Smooth muscle cell (in vitro differentiated cells): ENCODE results near the gene SLC2A3. TPM values are rescaled to one million over a fixed set of nuclear protein-coding genes. Genes with fewer than 3 reads are reported as not detected.

ENCODE experiments used
- DNase-seq: peaks from one replicate; lab custom pipeline; 2025; ENCODE audit not compliant: unreplicated experiment; lab: John Stamatoyannopoulos, UW
- H2AFZ ChIP-seq: fragments of 200-600 bp; sonication (generic); 2 replicates; pipeline ENCODE4 v1.6.0; 2016; ENCODE audit warnings: antibody characterized with exemption, low read depth, mild to moderate bottlenecking
- H3F3A ChIP-seq: fragments of 200-600 bp; sonication (generic); 2 replicates; pipeline ENCODE4 v1.6.0; 2017; ENCODE audit warnings: antibody characterized with exemption, low read depth
- H3K27ac ChIP-seq: fragments of 200-600 bp; sonication (generic); 2 replicates; pipeline ENCODE4 v1.5.1; 2016; ENCODE audit warnings: low read depth, mild to moderate bottlenecking
- H3K27me3 ChIP-seq: fragments of 200-600 bp; sonication (generic); 2 replicates; pipeline ENCODE4 v1.6.1; 2016; ENCODE audit warnings: low read depth, mild to moderate bottlenecking
- H3K36me3 ChIP-seq: fragments of 200-600 bp; sonication (generic); 2 replicates; pipeline ENCODE4 v1.5.1; 2016; ENCODE audit warnings: low read depth
- H3K4me1 ChIP-seq: fragments of 200-600 bp; sonication (generic); 2 replicates; pipeline ENCODE4 v1.5.1; 2016; ENCODE audit warnings: low read depth
- H3K4me2 ChIP-seq: fragments of 200-600 bp; sonication (generic); 2 replicates; pipeline ENCODE4 v1.6.0; 2016; ENCODE audit warnings: mild to moderate bottlenecking
- H3K4me3 ChIP-seq: fragments of 200-600 bp; sonication (generic); 2 replicates; pipeline ENCODE4 v1.5.1; 2016; ENCODE audit warnings: mild to moderate bottlenecking
- H3K79me2 ChIP-seq: fragments of 200-600 bp; sonication (generic); 2 replicates; pipeline ENCODE4 v1.6.0; 2016; ENCODE audit warnings: low read depth, mild to moderate bottlenecking
- H3K9ac ChIP-seq: fragments of 200-600 bp; sonication (generic); 2 replicates; pipeline ENCODE4 v1.6.0; 2016; ENCODE audit warnings: low read depth
- H3K9me3 ChIP-seq: fragments of 200-600 bp; sonication (generic); replicated peaks from 2 replicates; pipeline ENCODE4 v1.5.1; 2016; ENCODE audit warnings: low read depth
- H4K20me1 ChIP-seq: fragments of 200-600 bp; sonication (generic); 2 replicates; pipeline ENCODE4 v1.6.0; 2016; ENCODE audit warnings: low read depth
- WGBS: methylation state at CpG from one replicate; pipeline ENCODE4 v1.1.7; 2016; ENCODE audit warnings: low lambda C conversion rate; 5-methylcytosine and 5-hydroxymethylcytosine counted together
- polyA plus RNA-seq: library from polyadenylated mRNA; unstranded; fragments of >200 nt; fragmentation: Nextera tagmentation; extraction: Ambion mirVana; gene quantifications from 2 replicates; pipeline ENCODE4 v1.2.1, GENCODE V29; 2016
- total RNA-seq: library from RNA; depleted of rRNA; stranded (reverse); fragments of >200 nt; gene quantifications from 2 replicates; pipeline ENCODE4 v1.2.3, GENCODE V29; 2014
- TF ChIP-seq, protein P1 (sequence below): fragments of 200-600 bp; sonication (generic); IDR thresholded peaks from 2 replicates; pipeline ENCODE4 v1.5.1; 2017; ENCODE audit warnings: borderline replicate concordance, mild to moderate bottlenecking, antibody characterized with exemption; ENCODE audit not compliant: insufficient read depth, poor library complexity, severe bottlenecking

The SLC2A3 gene
- total and polyA plus RNA-seq, 2 experiments from 2014 or later = 211 to 938 TPM

DNA sequence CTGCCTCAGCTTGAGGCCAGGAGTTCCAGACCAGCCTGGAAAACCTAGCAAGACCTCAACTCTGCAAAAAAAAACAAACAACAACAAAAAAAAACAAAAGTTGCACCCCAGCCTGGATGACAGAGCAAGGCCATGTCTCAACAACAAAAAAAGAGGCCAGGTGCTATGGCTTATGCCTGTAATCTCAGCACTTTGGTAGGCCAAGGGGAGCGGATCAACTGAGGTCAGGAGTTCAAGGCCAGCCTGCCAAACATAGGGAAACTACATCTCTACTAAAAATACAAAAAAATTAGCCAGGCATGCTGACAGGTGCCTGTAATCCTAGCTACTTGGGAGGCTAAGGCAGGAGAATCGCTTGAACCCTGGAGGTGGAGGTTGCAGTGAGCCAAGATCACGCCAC is 56.7 kb downstream of the SLC2A3 start:
- WGBS = 97% methylated on average over 3 of the region's 3 CpGs

DNA sequence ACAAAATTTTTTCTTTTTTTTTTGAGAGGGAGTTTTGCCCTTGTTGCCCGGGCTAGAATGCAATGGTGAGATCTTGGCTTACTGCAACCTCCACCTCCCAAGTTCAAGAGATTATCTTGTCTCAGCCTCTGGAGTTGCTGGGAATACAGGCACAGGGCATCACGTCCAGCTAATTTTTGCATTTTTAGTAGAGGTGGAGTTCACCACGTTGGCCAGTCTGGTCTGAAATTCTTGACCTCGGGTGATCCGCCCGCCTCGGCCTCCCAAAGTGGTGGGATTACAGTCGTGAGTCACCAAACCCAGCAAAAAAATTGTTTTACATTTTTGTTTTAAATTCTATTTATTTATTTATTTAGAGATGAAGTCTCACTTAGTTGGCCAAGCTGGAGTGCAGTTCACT is 58.6 kb downstream of the SLC2A3 start:
- DNase-seq = no peak
- Histone ChIP-seq H3K27ac (no peak overlapping the region), H3K9ac (no peak overlapping the region), H3K79me2 (no peaks in the 10 kb centered on the region), H3K4me1 (no peaks in the 10 kb centered on the region), H3K9me3 (no peaks in the 10 kb centered on the region), H3K4me2 (no peak overlapping the region), H4K20me1 (no peaks in the 10 kb centered on the region), H3F3A (no peaks in the 10 kb centered on the region), H2AFZ (no peak overlapping the region), H3K4me3 (no peak overlapping the region), H3K36me3 (no peaks in the 10 kb centered on the region), H3K27me3 (no peaks in the 10 kb centered on the region)
- TF ChIP-seq, protein P1, sequence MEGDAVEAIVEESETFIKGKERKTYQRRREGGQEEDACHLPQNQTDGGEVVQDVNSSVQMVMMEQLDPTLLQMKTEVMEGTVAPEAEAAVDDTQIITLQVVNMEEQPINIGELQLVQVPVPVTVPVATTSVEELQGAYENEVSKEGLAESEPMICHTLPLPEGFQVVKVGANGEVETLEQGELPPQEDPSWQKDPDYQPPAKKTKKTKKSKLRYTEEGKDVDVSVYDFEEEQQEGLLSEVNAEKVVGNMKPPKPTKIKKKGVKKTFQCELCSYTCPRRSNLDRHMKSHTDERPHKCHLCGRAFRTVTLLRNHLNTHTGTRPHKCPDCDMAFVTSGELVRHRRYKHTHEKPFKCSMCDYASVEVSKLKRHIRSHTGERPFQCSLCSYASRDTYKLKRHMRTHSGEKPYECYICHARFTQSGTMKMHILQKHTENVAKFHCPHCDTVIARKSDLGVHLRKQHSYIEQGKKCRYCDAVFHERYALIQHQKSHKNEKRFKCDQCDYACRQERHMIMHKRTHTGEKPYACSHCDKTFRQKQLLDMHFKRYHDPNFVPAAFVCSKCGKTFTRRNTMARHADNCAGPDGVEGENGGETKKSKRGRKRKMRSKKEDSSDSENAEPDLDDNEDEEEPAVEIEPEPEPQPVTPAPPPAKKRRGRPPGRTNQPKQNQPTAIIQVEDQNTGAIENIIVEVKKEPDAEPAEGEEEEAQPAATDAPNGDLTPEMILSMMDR = no peak
- 73% methylated on average over 8 of the region's 8 CpGs for WGBS

More for the DNA sequence above, 56.7 kb downstream of the SLC2A3 start:
- no peaks in the 10 kb centered on the region for H3F3A ChIP-seq
- H3K9me3 ChIP-seq = no peaks in the 10 kb centered on the region
- no peaks in the 10 kb centered on the region for H3K4me1 ChIP-seq
- H3K36me3 ChIP-seq = no peaks in the 10 kb centered on the region
- H3K9ac ChIP-seq = no peak overlapping the region
- H4K20me1 ChIP-seq = no peaks in the 10 kb centered on the region
- no peak overlapping the region for H2AFZ ChIP-seq
- no peak overlapping the region for H3K4me3 ChIP-seq
- DNase-seq = no peak
- H3K79me2 ChIP-seq = no peaks in the 10 kb centered on the region
- H3K27me3 ChIP-seq = no peaks in the 10 kb centered on the region
- no peak overlapping the region for H3K27ac ChIP-seq
- TF ChIP-seq, protein P1 = no peak
- H3K4me2 ChIP-seq = no peak overlapping the region

DNA sequence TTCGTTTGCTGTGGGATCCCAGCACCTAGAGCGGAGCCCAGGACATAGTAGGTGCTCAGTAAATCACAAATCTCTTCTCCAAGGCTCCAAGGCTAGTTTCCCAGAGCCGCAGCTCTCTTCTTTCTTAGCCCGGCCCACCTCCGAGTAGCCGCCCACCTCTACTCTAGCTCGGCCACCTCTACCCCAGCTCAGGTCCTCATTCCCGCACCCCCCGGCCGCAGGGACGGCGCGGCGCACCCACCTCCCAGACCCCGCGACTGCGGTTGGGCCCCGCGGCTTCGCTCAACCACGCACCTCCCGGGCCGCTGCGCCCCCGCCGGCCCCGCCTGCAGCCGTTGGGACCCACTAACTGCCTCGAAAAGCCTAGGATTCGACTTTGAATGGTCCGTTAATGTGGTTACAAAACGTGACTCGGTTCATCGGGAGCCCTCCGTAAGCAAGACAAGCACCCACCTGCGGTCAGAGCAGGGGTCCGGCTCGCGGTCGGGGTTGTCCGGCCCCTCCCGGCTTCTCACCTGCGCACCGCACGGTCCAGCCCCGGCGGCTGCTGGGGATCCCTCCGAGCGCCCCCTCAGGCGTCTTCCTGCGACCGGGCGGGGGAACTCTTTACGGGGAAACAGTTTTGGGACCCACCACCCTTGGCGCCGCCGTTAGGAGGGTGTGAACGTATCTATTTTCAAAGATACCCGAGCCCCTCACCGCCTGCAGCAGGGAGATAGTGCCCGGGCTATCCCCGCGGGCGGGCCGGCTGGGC is 63.2 kb downstream of the SLC2A3 start, which contains the start of gene SLC2A14:
TSS of gene SLC2A14 (minus strand) at position 350 of the 754 bp plus-strand sequence. CDS start 3,035 bp downstream, outside the sequence.
- H3K9me3 ChIP-seq = no peaks in the 10 kb centered on the region
- peaks cover 4% of the 10 kb centered on the region for H3F3A ChIP-seq
- H3K9ac ChIP-seq = no peak within 1 kb of the TSS
- H3K27me3 ChIP-seq = no peaks in the 10 kb centered on the region
- TF ChIP-seq, protein P1 = no peak
- H3K4me3 ChIP-seq = no peak within 1 kb of the TSS
- no peak within 1 kb of the TSS for H3K27ac ChIP-seq
- WGBS = 85% methylated on average over 62 of the region's 65 CpGs
- no peaks in the 10 kb centered on the region for H3K36me3 ChIP-seq
- H2AFZ ChIP-seq = no peak within 1 kb of the TSS
- no peaks in the 10 kb centered on the region for H3K4me1 ChIP-seq
- no peaks in the 10 kb centered on the region for H3K79me2 ChIP-seq
- H3K4me2 ChIP-seq = no peak within 1 kb of the TSS
- no peaks in the 10 kb centered on the region for H4K20me1 ChIP-seq
- no peak for DNase-seq

DNA sequence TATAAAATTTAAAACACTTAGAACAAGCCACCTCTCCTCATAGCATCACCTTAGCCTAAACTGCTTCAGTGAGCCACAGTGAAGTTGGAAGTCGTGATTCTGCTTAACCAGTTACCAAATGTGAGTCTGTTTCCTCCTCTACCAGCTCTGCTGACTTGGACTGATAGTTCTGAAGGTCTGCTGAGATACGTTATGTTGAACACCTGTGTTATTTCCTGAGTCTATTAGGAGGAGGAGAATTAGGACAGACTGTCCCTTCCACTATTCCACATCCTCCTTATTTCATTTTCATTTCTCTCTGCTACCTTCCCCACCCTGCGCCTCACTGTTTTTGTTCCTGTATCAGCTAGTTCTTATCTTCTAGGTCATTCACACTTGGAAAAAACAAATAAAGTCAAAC is 65.7 kb downstream of the SLC2A3 start:
- Histone ChIP-seq H3K79me2 (no peaks in the 10 kb centered on the region), H3K4me1 (no peaks in the 10 kb centered on the region), H2AFZ (no peak overlapping the region), H3F3A (peaks cover 4% of the 10 kb centered on the region), H3K9ac (no peak overlapping the region), H3K27me3 (no peaks in the 10 kb centered on the region), H3K4me2 (no peak overlapping the region), H3K36me3 (no peaks in the 10 kb centered on the region), H3K27ac (no peak overlapping the region), H3K9me3 (no peaks in the 10 kb centered on the region), H3K4me3 (no peak overlapping the region), H4K20me1 (no peaks in the 10 kb centered on the region)
- DNase-seq = no peak
- 95% methylated on average over 3 of the region's 3 CpGs for WGBS
- TF ChIP-seq, protein P1 = no peak
